ENCODE measurements around the gene LRPPRC.

Gene LRPPRC

GRCh38 chr2:43872151-43872550, 123.6 kb downstream of the LRPPRC start:
- DNase-seq (ENCODE audit: low read depth in 1 of 2, low spot score in 1 of 2): no peak

GRCh38 chr2:43855292-43855691, 140.5 kb downstream of the LRPPRC start:
- no peak for DNase-seq (ENCODE audit: low read depth in 1 of 2, low spot score in 1 of 2)

GRCh38 chr2:43854671-43855070, 141.1 kb downstream of the LRPPRC start:
- DNase-seq (ENCODE audit: low read depth in 1 of 2, low spot score in 1 of 2): no peak

- DNase-seq (ENCODE audit: low read depth in 1 of 2, low spot score in 1 of 2): no peak
These were observed 142.4 kb downstream of the LRPPRC start for GRCh38 chr2:43853141-43854081.

- no peak for DNase-seq (ENCODE audit: low read depth in 1 of 2, low spot score in 1 of 2)
These were observed 143.5 kb downstream of the LRPPRC start for GRCh38 chr2:43852196-43852730.

- no peak for DNase-seq (ENCODE audit: low read depth in 1 of 2, low spot score in 1 of 2)
These were observed 144.5 kb downstream of the LRPPRC start for GRCh38 chr2:43851011-43851980.

GRCh38 chr2:43848214-43848613, 147.6 kb downstream of the LRPPRC start:
- no peak for DNase-seq (ENCODE audit: low read depth in 1 of 2, low spot score in 1 of 2)

- DNase-seq (ENCODE audit: low read depth in 1 of 2, low spot score in 1 of 2): no peak
These were observed 149.5 kb downstream of the LRPPRC start for GRCh38 chr2:43846140-43846793.

- no peak for DNase-seq (ENCODE audit: low read depth in 1 of 2, low spot score in 1 of 2)
These were observed 150.6 kb downstream of the LRPPRC start for GRCh38 chr2:43845181-43845580.

GRCh38 chr2:43842866-43843226, 152.9 kb downstream of the LRPPRC start:
- no peak for DNase-seq (ENCODE audit: low read depth in 1 of 2, low spot score in 1 of 2)

- no peak for DNase-seq (ENCODE audit: low read depth in 1 of 2, low spot score in 1 of 2)
These were observed 153.6 kb downstream of the LRPPRC start for GRCh38 chr2:43841949-43842865.

- no peak for DNase-seq (ENCODE audit: low read depth in 1 of 2, low spot score in 1 of 2)
These were observed 154.8 kb downstream of the LRPPRC start for GRCh38 chr2:43840965-43841364.

GRCh38 chr2:43839776-43840564, 155.8 kb downstream of the LRPPRC start:
- no peak for DNase-seq (ENCODE audit: low read depth in 1 of 2, low spot score in 1 of 2)

- DNase-seq (ENCODE audit: low read depth in 1 of 2, low spot score in 1 of 2): no peak
These were observed 157.1 kb downstream of the LRPPRC start, which contains the start of the genes ABCG5 and ABCG8 for GRCh38 chr2:43838560-43839267. TSS of gene ABCG5 (minus strand) at chr2:43838839. CDS start at chr2:43838679, 160 bp downstream. TSS of gene ABCG8 (plus strand) at chr2:43838971. CDS start at chr2:43839054, 83 bp downstream.

GRCh38 chr2:43837831-43838559, 157.8 kb downstream of the LRPPRC start:
- no peak for DNase-seq (ENCODE audit: low read depth in 1 of 2, low spot score in 1 of 2)

GRCh38 chr2:43837033-43837432, 158.8 kb downstream of the LRPPRC start:
- DNase-seq (ENCODE audit: low read depth in 1 of 2, low spot score in 1 of 2): no peak
